GM12878 (cell line): ENCODE results near the gene ZNF469. TPM values are rescaled to one million over a fixed set of nuclear protein-coding genes. Genes with fewer than 3 reads are reported as not detected.
A peak's percentile ranks its signal among the peaks of the same experiment; 100 is the strongest.

Experiments
- ATAC-seq: fragments of 200-7000 bp; cut with Tn5 transposase; 3 replicates; pipeline ENCODE4 v1.9.1; 2020; ENCODE audit warnings: mild to moderate bottlenecking, moderate library complexity
- BruUV-seq: library from RNA; stranded (reverse); fragments of 400-500 nt; replicated peaks from 2 replicates; lab custom pipeline; 2021; lab: Mats Ljungman, UMichigan
- CTCF ChIA-PET: fragments of 300-600 bp; sonication (Branson Sonifier 250); formaldehyde crosslinking; extraction: SDS; loops from one replicate; lab custom pipeline; 2021; ENCODE audit warnings: inconsistent platforms; lab: Yijun Ruan, JAX
- POLR2A ChIA-PET: fragments of 350-600 bp; formaldehyde crosslinking; extraction: SDS; loops from one replicate; lab custom pipeline; 2021; ENCODE audit warnings: inconsistent platforms; lab: Charles Lee
- RAD21 ChIA-PET: fragments of 300-600 bp; sonication (Branson Sonifier 250); formaldehyde crosslinking; loops from one replicate; lab custom pipeline; 2023; ENCODE audit warnings: antibody characterized with exemption; ENCODE audit not compliant: unreplicated experiment; lab: Charles Lee
- SMC1A ChIA-PET: fragments of 300-600 bp; sonication (Branson Sonifier 250); formaldehyde crosslinking; loops from one replicate; lab custom pipeline; 2023; ENCODE audit not compliant: unreplicated experiment, uncharacterized antibody; lab: Charles Lee
- DNase-seq: peaks from one replicate; pipeline ENCODE4 v3.0.0-alpha.2; 2011; ENCODE audit warnings: low read depth, low spot score
- FAIRE-seq: peaks from 3 replicates; lab custom pipeline; 2011; peaks lifted over from hg19 to GRCh38; lab: Jason Lieb, UNC
- H2AFZ ChIP-seq: 2 replicates; pipeline ENCODE4 v1.6.0; 2011; ENCODE audit warnings: low read depth, low read length, control low read depth; ENCODE audit not compliant: control insufficient read depth
- H3K27ac ChIP-seq: 2 replicates; pipeline ENCODE4 v1.5.1; 2011; ENCODE audit warnings: control low read depth; ENCODE audit not compliant: control insufficient read depth, insufficient read depth
- H3K27me3 ChIP-seq, 2 experiments: replicated peaks in 1 of 2; 2 replicates each; pipeline versions ENCODE4 v1.6.0 to v1.6.1; 2011; ENCODE audit warnings: low read length in 1 of 2; ENCODE audit not compliant: control insufficient read depth in 2 of 2, insufficient read depth in 2 of 2
- H3K36me3 ChIP-seq, 2 experiments: 2 replicates each; pipeline ENCODE4 v1.5.1; 2011; ENCODE audit warnings: low read length in 1 of 2; ENCODE audit not compliant: control insufficient read depth in 2 of 2, insufficient read depth in 2 of 2
- H3K4me1 ChIP-seq: 2 replicates; pipeline ENCODE4 v1.6.1; 2011; ENCODE audit warnings: mild to moderate bottlenecking, low read length, moderate library complexity, mixed read lengths; ENCODE audit not compliant: control insufficient read depth, insufficient read depth
- H3K4me2 ChIP-seq: 2 replicates; pipeline ENCODE4 v1.6.0; 2011; ENCODE audit warnings: control low read depth; ENCODE audit not compliant: control insufficient read depth, insufficient read depth
- H3K4me3 ChIP-seq: fragments of 200-600 bp; sonication (generic); 2 replicates; pipeline ENCODE4 v1.5.1; 2016
- H3K79me2 ChIP-seq: 2 replicates; pipeline ENCODE4 v1.6.0; 2011; ENCODE audit warnings: low read length; ENCODE audit not compliant: control insufficient read depth, insufficient read depth
- H3K9ac ChIP-seq: 2 replicates; pipeline ENCODE4 v1.8.0; 2011; ENCODE audit warnings: low read length, control low read depth, mixed read lengths; ENCODE audit not compliant: control insufficient read depth, insufficient read depth
- H3K9me3 ChIP-seq: replicated peaks from 3 replicates; pipeline ENCODE4 v1.5.1; 2011; ENCODE audit warnings: mild to moderate bottlenecking, low read length; ENCODE audit not compliant: control insufficient read depth, insufficient read depth
- H4K20me1 ChIP-seq: 2 replicates; pipeline ENCODE4 v1.6.0; 2011; ENCODE audit not compliant: control insufficient read depth, insufficient read depth
- POU2F2 ChIP-seq: IDR thresholded peaks from 3 replicates; pipeline ENCODE4 v1.6.1; 2011; ENCODE audit warnings: low read depth, mild to moderate bottlenecking, low read length, borderline replicate concordance
- RUNX3 ChIP-seq: IDR thresholded peaks from 2 replicates; pipeline ENCODE4 v1.6.1; 2012; ENCODE audit warnings: low read length, inconsistent platforms
- ZBTB40 ChIP-seq: fragments of 450-650 bp; IDR thresholded peaks from 2 replicates; pipeline ENCODE4 v1.6.1; 2016; ENCODE audit warnings: mild to moderate bottlenecking, moderate library complexity, borderline replicate concordance
- WGBS: methylation state at CpG from one replicate; pipeline ENCODE4 v1.1.6; 2016; ENCODE audit warnings: low lambda C conversion rate; ENCODE audit not compliant: insufficient replicate concordance, insufficient coverage; ENCODE audit errors: missing lambda C conversion rate; 5-methylcytosine and 5-hydroxymethylcytosine counted together
- in situ Hi-C: fragments of 300-500 bp; cut with MboI; formaldehyde crosslinking; loops from 9 replicates; pipeline ENCODE4 v1.14.3; 2018; ENCODE audit warnings: mixed read lengths
- intact Hi-C: fragments of 100-400 bp; cut with micrococcal nuclease; formaldehyde crosslinking; loops from one replicate; pipeline ENCODE4 v1.14.2; 2022; ENCODE audit not compliant: unreplicated experiment
- polyA plus RNA-seq, 11 experiments: library from polyadenylated mRNA; depleted of rRNA in 4 of 11; unstranded in 6 of 11; stranded (reverse) in 5 of 11; fragments of >200 nt; fragmentation: Nextera tagmentation in 4 of 11; fragmentation: Illumina TruSeq in 1 of 11; extraction: Ambion mirVana in 4 of 11; extraction: Trizol in 1 of 11; gene quantifications; 1 replicate in 1 of 11; 2 replicates in 10 of 11; pipeline versions ENCODE4 v1.2.1 to v1.2.3, GENCODE V29; 2011 to 2016; ENCODE audit warnings: inconsistent platforms in 2 of 11, missing spikeins in 2 of 11, low read depth in 1 of 11
- total RNA-seq, 4 experiments: library from RNA; depleted of rRNA in 3 of 4; stranded (reverse); fragments of >200 nt in 3 of 4; fragmentation: Illumina TruSeq in 1 of 4; extraction: Trizol in 1 of 4; gene quantifications; 2 replicates each; pipeline versions ENCODE4 v1.2.1 to v1.2.3, GENCODE V29; 2013 to 2021

The ZNF469 gene
- total and polyA plus RNA-seq, 10 of the 15 experiments (the other 5 are each of a cell fraction or from before 2014, with no cell fraction given), result 0.01 to 0.21 (median 0.04) TPM; not detected in 3

- no peaks in the 10 kb centered on the region; the same call in 2 of the 3 replicates for H3K9me3 ChIP-seq
- peak; percentile 34; the same call in 1 of the 3 replicates for ATAC-seq
- peaks cover 5% of the 10 kb centered on the region; the same call in 1 of the 2 replicates for H3K4me1 ChIP-seq
- no peak overlapping the region for H2AFZ ChIP-seq
- no peaks in the 10 kb centered on the region for H4K20me1 ChIP-seq
- peak; percentile 56; the same call in 1 of the 3 replicates for TF ChIP-seq POU2F2
- peak; percentile 46; the same call in 1 of the 2 replicates for TF ChIP-seq RUNX3
- TF ChIP-seq ZBTB40, result no peak
- no peak for FAIRE-seq
- intact Hi-C loops, result no loop called here
- no peaks in the 10 kb centered on the region for H3K79me2 ChIP-seq
- H3K9ac ChIP-seq, result no peak overlapping the region
- H3K36me3 ChIP-seq, result no peaks in the 10 kb centered on the region
- DNase-seq, result peak; percentile 7
- no peak overlapping the region for H3K4me3 ChIP-seq
- BruUV-seq, result no TSS peak
- SMC1A ChIA-PET, result no interaction called here
- POLR2A ChIA-PET, result no interaction called here
- H3K4me2 ChIP-seq, result no peak overlapping the region; the same call in 1 of the 2 replicates
- CTCF ChIA-PET, result interaction anchor here (0.9 kb wide), 1 partner anchor 25 kb away, joined by 3 read pairs; no protein-coding TSS in a partner anchor
- no peak overlapping the region for H3K27ac ChIP-seq
- RAD21 ChIA-PET, result no interaction called here
- WGBS, result 0% methylated on average over 2 of the region's 2 CpGs
- in situ Hi-C loops, result no loop called here
- H3K27me3 ChIP-seq, result no peaks in the 10 kb centered on the region; a peak in 1 of 4 replicates
Observed at GRCh38 chr16:88363239-88363891, 19.4 kb upstream of the ZNF469 start.
